Sigmoid colon (tissue), 4 donors: ENCODE measurements around the gene SMG5.
A peak's percentile ranks its signal among the peaks of the same experiment; 100 is the strongest.

Experiments
- CTCF ChIP-seq, 4 experiments: fragments of 450-650 bp in 3 of 4; fragments of 200-600 bp in 1 of 4; IDR thresholded peaks; one replicate each; pipeline ENCODE4 v1.5.1; 2016 to 2019; ENCODE audit warnings: antibody characterized with exemption in 4 of 4, mild to moderate bottlenecking in 3 of 4, moderate library complexity in 2 of 4
- EP300 ChIP-seq, 4 donors: sonication (generic); formaldehyde crosslinking; IDR thresholded peaks; one replicate each; pipeline ENCODE4 v1.6.1; 2017; ENCODE audit warnings: antibody characterized with exemption in 4 of 4
- POLR2A ChIP-seq, 2 donors: fragments of 450-650 bp; IDR thresholded peaks; one replicate each; pipeline ENCODE4 v1.6.1; 2016; ENCODE audit warnings: antibody characterized with exemption in 2 of 2, mild to moderate bottlenecking in 2 of 2, moderate library complexity in 2 of 2
- POLR2AphosphoS5 ChIP-seq, 4 donors: sonication (generic); formaldehyde crosslinking; IDR thresholded peaks; one replicate each; pipeline ENCODE4 v1.6.1; 2017; ENCODE audit warnings: antibody characterized with exemption in 4 of 4

DNA sequence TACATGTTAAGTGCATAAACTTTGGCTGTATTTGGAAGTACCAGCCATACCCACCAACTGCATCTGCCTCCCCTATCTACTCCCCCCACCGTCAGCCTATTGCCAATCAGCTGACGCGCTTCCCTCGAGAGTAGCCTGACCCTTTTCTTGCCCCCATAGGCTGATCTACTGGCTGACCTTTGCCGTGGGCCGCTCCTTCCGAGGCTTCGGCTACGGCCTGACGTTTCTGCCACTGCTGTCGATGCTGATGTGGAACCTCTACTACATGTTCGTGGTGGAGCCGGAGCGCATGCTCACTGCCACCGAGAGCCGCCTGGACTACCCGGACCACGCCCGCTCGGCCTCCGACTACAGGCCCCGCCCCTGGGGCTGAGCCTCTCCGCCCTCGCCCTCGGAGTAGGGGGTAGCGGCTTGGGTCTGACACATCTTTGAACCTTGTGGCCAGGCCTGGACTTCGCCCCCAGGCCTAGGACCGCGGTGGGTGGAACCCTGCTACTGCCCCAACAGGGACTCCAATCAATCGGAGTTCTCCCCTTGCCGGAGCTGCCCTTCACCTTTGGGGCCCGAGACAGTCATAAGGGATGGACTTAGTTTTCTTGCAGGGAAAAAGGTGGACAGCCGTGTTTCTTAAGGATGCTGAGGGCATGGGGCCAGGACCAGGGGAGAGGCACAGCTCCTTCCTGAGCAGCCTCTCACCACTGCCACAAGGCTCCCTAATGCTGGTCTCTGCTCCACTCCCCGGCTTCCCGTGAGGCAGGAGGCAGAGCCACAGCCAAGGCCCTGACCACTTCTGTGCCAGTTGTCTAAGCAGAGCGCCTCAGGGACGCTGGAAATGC is 8.8 kb upstream of the SMG5 start:
- peak in 1 of 2 donors; percentile 20 for TF ChIP-seq POLR2A (IDR thresholded peaks at IDR 0.05)
- TF ChIP-seq POLR2AphosphoS5 (IDR thresholded peaks at IDR 0.05): peak; percentile 45 to 67 (median 62)
- no peak for TF ChIP-seq CTCF (IDR thresholded peaks at IDR 0.05)
- TF ChIP-seq EP300 (IDR thresholded peaks at IDR 0.05): no peak
